ENCODE measurements around the gene CCDC182.

The CCDC182 gene

GRCh38 chr17:57707892-57708291 is 37.2 kb downstream of the CCDC182 start:
- no peak overlapping the region for H3K4me3 ChIP-seq (ENCODE audit: control insufficient read depth, low read depth, low read length)
- TF ChIP-seq CTCF (IDR thresholded peaks at IDR 0.05; ENCODE audit: control insufficient read depth, insufficient read depth, low read depth, low read length, missing control alignments), result no peak
- no peak for DNase-seq (ENCODE audit: low read depth)

- no peak overlapping the region for H3K4me3 ChIP-seq (ENCODE audit: control insufficient read depth, low read depth, low read length)
- no peak for TF ChIP-seq CTCF (IDR thresholded peaks at IDR 0.05; ENCODE audit: control insufficient read depth, insufficient read depth, low read depth, low read length, missing control alignments)
- DNase-seq (ENCODE audit: low read depth), result no peak
These were observed 38.3 kb downstream of the CCDC182 start for GRCh38 chr17:57706761-57707160.

GRCh38 chr17:57705921-57706695 is 39.0 kb downstream of the CCDC182 start:
- TF ChIP-seq CTCF (IDR thresholded peaks at IDR 0.05; ENCODE audit: control insufficient read depth, insufficient read depth, low read depth, low read length, missing control alignments), result no peak
- H3K4me3 ChIP-seq (ENCODE audit: control insufficient read depth, low read depth, low read length), result no peak overlapping the region
- no peak for DNase-seq (ENCODE audit: low read depth)

- no peak for TF ChIP-seq CTCF (IDR thresholded peaks at IDR 0.05; ENCODE audit: control insufficient read depth, insufficient read depth, low read depth, low read length, missing control alignments)
- DNase-seq (ENCODE audit: low read depth), result no peak
- no peak overlapping the region for H3K4me3 ChIP-seq (ENCODE audit: control insufficient read depth, low read depth, low read length)
These were observed 40.7 kb downstream of the CCDC182 start for GRCh38 chr17:57704448-57704847.

GRCh38 chr17:57703273-57703672 is 41.8 kb downstream of the CCDC182 start:
- DNase-seq (ENCODE audit: low read depth), result no peak
- TF ChIP-seq CTCF (IDR thresholded peaks at IDR 0.05; ENCODE audit: control insufficient read depth, insufficient read depth, low read depth, low read length, missing control alignments), result no peak
- H3K4me3 ChIP-seq (ENCODE audit: control insufficient read depth, low read depth, low read length), result no peak overlapping the region

- no peak for DNase-seq (ENCODE audit: low read depth)
- H3K4me3 ChIP-seq (ENCODE audit: control insufficient read depth, low read depth, low read length), result no peak overlapping the region
- no peak for TF ChIP-seq CTCF (IDR thresholded peaks at IDR 0.05; ENCODE audit: control insufficient read depth, insufficient read depth, low read depth, low read length, missing control alignments)
These were observed 44.0 kb downstream of the CCDC182 start for GRCh38 chr17:57701124-57701523.
